ENCODE measurements around the gene OR14A16.

OR14A16 gene, protein sequence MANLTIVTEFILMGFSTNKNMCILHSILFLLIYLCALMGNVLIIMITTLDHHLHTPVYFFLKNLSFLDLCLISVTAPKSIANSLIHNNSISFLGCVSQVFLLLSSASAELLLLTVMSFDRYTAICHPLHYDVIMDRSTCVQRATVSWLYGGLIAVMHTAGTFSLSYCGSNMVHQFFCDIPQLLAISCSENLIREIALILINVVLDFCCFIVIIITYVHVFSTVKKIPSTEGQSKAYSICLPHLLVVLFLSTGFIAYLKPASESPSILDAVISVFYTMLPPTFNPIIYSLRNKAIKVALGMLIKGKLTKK

DNA sequence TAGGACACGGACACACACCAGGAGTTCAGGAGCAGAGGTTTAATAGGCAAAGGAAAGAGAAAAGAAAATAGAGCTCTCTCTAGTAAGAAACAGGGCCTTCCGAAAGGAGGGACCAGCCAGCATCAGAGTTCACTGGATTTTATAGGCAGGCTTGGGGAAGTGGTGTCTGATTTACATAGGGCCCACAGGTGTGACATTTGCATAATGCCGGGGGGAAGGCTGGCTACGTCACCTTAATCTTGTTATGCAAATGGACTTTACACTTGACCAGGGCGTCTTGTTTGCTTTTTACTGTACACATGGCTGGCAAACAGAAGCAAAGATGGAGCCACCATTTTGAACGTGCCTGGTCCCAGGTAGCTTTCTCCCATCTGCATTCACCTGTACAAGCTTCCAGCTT, at the start of gene OR14A16:
OR14A16 (minus strand) TSS at position 97 of the 400 bp plus-strand sequence. CDS start 8,390 bp downstream, outside the sequence.
- DNase-seq: no peak

DNA sequence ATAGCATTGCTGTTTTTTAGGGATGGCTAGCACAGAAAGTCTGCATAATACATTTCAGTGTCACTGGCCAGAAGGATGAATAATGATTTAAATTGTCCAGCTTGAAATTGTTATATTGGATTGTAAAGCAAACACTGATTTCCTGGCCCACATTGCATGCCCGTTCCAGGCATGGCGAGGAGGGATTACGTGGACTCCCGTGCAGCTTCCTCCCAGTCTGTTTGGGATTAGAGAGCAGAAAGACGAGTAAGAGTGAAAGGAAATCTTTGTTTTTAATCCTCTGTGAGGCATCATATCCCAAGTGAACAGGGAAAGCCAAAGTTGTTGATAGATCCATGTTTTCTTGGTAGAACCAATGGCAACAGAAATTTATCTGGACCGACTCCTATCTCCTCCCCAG, 41.5 kb upstream of the OR14A16 start:
- DNase-seq: no peak

DNA sequence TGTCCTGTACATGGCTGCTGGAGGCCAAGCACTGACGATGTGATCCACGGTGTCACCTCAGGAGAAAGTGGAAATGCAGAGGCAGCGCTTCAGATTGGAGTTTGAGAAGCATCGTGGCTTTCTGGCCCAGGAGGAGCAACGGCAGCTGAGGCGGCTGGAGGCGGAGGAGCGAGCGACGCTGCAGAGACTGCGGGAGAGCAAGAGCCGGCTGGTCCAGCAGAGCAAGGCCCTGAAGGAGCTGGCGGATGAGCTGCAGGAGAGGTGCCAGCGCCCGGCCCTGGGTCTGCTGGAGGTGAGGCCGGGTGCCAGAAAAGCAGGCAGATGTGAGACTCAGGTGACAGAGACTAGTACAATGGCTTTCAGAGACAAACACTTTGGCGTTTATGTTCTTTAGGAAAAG, 40.7 kb upstream of the OR14A16 start:
- DNase-seq: no peak

DNA sequence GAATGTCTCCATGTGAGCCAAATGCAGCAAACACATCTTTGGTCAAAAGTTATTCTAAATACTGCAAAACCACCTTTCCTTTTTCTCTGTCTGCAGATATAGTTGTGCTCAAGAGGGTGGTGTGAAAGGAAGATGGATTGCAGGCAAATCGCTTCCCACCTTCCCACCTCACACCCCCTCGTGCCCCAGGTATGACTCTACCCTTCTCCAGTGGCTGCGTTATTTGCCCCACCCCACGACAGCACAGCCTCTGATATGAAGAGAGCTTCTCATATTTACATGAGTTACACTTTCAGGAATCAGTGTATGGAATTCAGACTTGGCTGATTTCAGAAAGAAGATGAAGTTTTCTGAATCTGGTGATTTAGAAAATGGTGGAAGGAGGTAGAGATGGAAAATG, 38.8 kb upstream of the OR14A16 start:
- DNase-seq: no peak

DNA sequence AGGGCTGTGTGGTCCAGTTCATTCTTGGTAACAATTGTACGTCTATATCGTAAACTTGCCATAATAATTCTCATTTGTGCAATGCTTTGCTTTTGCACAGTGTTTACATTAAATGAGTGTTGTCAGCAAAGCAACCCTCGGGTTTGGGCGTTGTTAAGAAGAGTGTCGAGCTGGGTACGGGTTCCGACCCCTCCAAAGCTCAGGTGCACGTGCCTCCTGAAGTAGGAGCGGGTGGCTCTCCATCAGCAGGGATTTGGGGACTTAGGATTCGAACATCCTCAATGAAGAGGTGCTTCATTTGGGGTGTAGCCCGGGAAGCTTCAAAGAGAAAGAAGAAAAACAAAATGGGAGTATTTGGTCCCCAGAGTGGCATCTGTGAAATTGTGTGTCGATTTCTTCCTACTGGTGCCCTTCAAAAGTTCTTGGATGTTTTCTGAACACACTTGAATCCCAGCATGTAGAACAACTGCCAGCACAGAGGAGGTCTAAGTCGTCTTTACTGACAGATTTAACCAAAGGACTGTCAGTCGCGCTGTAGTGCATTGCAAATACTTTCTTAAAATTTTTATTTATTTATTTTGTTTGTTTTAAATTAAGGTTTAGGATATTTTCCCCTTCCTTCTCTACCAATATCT, 34.2 kb upstream of the OR14A16 start:
- no peak for DNase-seq

DNA sequence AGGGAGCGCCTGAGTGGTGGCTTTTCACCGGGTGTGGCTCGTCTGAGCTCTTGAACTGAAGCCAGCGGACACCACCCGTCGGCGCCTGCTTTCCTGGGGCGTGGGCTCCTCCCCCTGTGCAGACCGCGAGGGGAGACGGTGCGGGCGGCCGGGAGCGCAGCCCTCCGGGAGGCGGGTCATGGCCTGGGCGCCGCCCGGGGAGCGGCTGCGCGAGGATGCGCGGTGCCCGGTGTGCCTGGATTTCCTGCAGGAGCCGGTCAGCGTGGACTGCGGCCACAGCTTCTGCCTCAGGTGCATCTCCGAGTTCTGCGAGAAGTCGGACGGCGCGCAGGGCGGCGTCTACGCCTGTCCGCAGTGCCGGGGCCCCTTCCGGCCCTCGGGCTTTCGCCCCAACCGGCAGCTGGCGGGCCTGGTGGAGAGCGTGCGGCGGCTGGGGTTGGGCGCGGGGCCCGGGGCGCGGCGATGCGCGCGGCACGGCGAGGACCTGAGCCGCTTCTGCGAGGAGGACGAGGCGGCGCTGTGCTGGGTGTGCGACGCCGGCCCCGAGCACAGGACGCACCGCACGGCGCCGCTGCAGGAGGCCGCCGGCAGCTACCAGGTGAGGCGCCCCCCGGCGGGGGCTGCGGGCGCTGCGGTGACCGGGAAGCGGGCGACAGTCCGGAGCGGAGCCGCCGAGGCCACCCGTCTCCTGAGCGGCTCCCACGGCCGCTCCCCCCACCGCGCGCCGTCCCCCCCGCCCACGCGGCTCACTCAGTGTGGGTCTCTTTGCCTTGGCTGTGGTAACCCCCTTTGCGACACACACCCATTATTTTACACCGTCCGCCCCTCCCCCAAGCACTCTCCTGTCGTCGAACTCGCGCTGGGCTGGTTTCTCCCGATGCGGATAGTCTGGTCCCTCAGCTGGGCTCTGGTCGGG, 33.4 kb upstream of the OR14A16 start, which contains the start of gene TRIM58:
TRIM58 (plus strand) TSS at position 119 of the 916 bp plus-strand sequence; CDS start at position 179, 60 bp downstream.
- no peak for DNase-seq

DNA sequence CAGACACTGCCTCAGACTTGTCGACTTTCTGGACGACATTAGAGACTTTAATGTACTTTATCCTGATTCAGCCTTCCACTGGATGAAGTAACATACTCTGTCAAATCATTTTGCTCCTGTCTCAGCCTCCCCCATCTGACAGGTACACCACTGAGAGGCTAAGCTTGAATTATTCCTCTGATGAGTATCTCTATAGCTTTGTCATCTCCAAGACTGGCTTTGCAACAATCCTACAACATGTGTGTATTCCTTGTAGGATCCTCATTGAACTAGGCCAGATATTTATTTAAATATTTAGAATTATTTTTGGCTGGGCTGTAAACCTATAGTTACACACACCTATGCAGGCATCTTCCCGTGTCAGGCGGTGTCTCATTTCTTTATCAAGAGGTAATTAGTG, 32.0 kb upstream of the OR14A16 start:
- DNase-seq: no peak

DNA sequence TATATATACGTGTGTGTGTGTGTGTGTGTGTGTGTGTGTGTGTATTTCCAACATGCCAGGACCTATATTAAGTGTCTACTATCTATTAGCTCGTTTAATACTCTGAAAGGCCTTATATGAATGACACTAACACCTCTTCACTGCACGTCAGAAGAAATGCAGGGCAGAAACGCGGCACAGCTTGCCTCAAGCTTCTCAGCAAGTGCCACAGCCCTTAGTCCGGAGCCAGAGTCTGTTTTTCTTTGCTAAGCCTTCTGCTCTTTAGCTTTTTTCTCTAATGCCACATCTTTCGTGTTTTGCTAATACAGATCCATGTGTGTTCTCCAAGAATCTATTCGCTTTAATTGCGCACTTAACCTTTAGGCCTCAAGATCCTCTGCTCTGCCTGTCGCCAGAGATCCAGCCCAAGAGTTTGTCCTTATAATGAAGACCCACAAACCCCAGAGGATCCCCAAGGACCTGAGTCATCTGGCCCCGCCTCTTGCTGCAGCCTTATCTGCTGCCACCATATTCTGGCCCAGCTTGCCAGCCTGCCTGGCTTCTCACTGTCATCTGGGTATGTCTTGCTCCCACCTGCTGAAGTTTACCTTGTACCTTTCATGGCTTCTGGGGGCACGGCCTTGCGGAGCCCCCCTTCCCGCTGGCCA, 31.1 kb upstream of the OR14A16 start:
- no peak for DNase-seq

DNA sequence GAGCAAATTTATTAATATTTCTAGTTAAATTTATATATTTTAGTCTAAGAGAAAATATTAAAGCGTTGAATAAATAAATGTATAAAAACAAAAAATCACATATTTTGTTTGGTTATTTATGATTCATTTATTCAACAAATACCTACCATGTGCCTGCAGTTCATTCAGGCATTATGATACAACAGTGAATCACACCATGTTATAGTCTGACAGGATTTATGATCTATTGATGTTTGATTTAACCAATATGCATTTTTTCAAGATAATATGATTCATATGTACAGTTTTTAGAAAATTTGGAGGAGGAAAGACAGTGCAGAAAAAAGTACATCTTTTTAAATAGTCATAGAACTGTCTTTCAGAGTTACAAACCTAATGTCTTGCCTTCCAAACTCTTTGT, 25.7 kb upstream of the OR14A16 start:
- no peak for DNase-seq

DNA sequence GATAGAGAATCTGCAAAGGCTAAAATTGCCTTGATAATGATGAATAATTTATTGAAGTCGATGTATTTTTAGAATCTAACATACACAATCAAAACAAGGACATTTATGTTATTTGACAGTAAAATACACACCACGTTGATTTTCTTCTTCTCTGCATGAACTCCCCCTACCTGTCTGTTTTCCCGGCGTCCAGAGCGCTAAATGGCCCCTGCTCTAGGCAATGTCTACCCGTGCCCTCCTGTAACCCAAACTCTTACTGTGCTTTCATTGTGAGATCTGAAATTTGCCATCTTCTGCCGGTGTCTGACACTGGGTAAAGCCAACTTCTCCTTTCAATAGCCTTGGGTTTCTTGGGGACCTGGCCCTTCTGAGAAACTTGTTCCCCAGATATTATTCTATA, 24.4 kb upstream of the OR14A16 start:
- no peak for DNase-seq

DNA sequence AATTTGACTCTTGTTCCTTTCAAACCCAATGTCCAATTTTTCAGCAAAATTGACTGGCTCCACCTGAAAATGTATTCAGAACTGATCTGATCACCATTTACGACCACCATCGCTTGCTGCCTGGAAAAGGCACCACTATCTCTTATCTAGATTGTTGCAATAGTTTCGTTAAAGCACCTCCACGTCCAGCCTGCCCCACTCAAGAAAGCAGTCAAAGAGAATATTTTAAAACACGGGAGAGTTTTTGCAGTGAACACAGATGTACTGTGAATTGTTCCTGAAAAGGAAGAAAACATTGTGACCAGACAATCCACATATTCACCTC, 21.7 kb upstream of the OR14A16 start:
- no peak for DNase-seq

DNA sequence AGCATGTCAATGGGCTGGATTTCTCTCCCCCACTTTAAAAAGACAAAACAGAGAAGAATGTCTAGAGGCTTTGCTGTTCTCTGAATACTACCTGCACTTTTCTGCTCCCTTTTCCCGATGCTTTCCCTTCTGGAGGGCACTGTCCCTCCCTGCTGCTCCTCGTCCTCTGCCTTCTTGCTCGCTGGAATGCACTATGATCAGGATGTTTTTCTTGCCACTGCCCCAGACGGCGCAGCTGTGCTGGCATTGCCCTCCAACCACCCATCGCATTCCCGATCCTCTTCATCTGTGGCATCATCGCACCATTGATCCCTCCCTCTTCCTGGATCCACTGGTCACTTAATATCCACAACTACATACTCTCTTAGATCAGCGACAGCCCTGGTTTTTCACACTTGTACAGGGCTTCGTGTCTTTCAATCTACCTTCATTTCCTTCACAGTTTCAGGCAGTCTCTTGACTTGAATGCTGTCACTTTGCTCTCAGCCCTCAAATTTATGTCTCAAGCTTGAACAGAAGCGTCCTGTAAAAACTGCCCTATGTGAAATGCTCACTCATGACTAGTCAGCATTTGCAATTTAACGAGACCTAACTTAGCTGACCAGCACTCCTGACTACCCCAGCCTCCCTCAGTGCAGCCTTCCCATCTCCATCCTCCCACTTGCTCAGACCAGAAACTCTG, 21.2 kb upstream of the OR14A16 start:
- no peak for DNase-seq

DNA sequence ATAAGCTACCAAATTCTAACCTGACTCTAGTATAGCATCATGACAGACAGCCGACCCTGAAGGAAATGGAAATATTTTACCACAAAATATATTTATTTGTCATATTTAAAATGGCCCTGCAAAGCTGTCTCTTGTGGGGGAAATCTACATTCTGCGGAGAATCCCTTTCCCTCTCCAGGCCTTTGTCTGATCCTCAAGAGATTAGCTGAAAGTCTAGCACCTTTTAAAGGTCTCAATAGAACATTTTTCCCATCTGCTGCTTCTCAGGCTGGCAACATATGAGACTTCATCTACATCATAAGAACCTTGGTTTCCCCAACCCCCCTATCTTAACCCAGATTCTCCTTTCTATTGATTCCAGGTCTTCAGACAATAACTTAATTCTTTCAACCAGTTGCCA, 19.5 kb upstream of the OR14A16 start:
- DNase-seq: no peak

DNA sequence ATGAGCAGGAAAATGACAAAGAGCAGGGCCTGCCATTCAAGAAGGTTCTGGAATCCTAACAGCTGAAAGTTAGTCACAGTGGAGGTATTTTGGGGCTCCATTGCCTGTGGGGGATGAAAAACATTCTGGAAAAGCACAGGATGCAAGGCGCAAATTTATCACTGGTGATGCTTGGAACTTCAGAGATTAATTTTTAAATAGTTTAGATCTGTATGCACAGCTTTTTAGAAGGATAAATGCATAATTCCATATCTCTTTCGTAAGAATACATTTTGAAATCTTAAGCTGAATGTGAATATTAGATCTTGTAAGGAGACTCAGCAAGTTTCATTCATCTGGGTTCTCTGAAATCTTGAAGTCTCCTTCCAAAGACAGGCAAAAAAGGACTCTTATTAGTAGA, 17.9 kb upstream of the OR14A16 start, which contains the start of gene OR11L1:
OR11L1 (minus strand) TSS at position 101 of the 400 bp plus-strand sequence; CDS start at position 101, 0 bp downstream.
- DNase-seq: no peak

DNA sequence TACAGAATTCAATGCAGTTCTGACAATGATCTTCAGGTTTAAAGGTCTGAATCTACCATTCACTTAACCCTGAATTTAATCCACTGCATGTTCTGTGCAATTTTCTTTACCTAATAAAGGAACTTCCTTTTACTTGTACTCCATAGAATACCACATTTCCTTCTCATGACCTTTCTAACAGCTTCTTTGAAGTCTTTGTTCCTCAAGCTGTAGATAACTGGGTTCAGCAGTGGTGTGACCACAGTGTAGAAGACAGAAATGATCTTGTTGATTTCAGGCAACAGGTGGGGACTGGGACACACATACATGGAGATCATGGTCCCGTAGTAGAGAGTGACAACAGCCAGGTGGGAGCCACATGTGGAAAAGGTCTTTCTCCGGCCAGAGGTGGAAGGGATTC, 16.9 kb upstream of the OR14A16 start:
- DNase-seq: no peak

DNA sequence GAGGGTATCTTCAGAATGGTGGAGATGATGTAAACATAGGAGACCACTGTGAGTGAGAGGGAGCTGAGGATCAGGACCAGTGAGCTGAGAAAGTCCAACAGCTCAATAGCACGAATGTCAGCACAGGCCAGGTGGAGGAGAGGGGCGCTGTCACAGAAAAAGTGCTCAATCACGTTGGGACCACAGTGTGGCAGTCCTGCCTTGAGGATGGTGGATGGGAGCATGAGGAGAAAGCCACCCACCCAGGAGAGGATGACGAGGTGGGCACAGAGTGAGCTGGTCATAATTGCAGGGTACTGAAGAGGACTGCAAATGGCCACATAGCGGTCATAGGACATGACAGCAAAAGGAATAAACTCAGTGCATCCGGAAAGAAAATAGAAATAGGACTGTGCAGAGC, 9.7 kb upstream of the OR14A16 start:
- no peak for DNase-seq

DNA sequence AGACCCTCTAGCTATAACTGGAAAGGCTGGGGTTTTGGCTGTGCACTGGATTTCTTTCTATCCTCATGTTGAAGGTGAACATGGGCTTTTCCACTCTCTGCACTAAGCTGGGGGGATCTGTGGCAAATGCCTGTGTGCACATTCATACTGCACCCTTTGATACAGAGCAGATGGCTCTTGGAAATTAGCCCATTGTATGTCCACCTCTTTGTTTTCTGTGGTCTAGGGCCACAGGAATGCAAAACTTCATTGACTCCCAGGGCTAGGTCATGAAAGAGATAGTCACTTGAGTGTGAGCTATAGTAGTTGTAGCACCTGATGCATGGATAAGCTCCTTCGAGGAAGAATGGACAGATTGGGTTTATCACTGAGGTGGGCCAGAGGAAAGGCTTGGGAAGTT, 5.7 kb upstream of the OR14A16 start:
- no peak for DNase-seq

DNA sequence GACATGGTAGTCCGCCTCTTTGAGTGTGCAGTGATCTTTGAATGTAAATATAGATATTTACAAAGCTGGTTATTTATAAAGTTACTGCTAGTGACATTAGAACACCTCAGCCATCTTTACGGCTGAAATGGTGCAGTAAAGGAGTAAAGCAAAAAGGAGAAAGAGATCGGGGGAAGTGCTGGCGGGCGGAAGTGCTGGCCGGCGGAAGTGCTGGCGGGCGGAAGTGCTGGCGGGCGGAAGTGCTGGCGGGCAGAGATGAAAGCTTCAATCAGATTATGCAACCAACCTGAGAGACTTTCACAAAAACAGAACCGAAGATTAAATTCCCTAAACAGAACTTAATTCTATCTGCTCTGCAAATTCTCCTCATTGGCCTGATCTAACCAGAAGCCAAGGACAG, 1.4 kb upstream of the OR14A16 start:
- no peak for DNase-seq

DNA sequence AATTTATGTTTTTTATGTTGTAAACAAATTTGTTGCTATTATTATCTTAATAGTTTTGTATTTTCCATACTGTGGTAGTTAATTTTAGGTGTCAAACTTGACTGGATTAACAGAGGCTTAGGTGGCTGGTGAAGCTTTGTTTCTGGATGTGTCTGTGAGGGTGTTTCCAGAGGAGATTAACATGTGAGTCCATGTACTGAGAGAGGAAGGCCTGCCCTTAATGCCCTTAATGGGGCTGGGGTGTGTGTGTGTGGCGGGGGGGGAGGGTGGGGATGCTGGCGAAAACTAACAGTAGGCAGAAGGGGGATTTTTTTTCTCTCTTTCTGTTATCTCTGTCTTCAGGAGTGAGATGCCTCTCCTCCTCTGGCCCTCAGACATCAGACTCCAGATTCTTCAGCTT, 1.9 kb downstream of the OR14A16 start:
- DNase-seq: no peak

DNA sequence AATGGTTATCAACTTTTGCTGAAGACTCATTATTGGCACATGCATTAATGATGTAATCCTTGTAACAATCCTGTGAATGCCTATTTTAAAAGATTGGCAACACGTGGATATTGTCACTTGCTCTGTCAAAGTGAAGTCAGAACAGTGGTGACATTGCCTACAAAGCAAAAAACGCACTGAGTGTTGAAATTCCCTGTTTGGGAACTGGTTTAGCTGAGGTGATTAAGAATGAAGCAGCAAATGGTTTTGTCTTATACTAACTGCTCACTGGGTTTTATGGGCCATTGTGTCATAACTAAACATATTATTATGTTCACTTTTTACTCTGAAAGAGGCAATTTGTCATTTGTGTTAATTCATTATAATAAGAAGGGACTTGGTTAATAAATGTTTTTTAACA, 11.3 kb downstream of the OR14A16 start:
- DNase-seq: no peak

DNA sequence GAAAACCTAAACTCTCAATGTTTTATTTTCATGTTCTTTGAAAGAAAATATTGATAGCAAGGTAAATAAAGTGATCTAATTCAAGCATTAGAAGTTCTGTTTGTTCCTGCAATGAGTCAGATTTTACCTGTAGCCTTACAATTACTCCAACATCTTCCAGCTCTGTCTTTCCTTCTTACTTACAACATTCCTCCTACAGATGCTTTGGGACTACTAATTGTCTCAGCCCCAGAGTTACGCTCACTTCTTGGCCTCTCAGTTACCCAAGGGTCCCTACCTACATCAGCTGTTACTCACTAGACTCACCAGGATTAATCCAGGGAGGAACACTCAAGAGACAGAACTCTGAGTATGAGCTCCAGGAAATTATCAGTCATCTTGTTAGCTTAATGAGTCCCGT, 26.4 kb downstream of the OR14A16 start:
- no peak for DNase-seq

DNA sequence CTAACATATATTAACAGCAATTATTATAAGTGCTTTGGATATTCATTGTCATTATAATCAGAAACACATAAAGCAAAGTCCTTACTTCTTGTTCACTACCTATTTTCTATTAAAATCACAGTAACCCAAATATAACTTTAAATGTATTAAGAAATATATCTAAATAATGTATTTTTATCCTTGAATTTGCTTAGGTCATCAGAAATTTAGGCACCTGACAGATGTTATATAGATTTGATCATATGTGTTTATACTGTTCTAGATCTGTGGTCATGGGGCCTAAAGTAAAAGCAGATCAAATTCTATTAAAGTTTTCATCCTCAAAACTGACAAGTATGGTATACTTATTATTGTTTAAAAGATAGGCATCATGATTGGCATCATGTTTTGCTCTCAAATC, 54.3 kb downstream of the OR14A16 start:
- DNase-seq: no peak
